A549 treated with dexamethasone at 1 μM for 4 hours (cell line): ENCODE data around the gene GJB5. TPM values are rescaled to one million over a fixed set of nuclear protein-coding genes. Genes with fewer than 3 reads are reported as not detected.

ENCODE experiments used
- total RNA-seq: library from RNA; stranded (reverse); fragments of 200-300 nt; extraction: Qiagen RNA extraction; gene quantifications from 5 replicates; pipeline ENCODE4 v1.2.3, GENCODE V29; 2022

The GJB5 gene
- total RNA-seq = 0.06 to 0.25 TPM (median 0.11 TPM) in 4 of 5 replicates, not detected in the other

DNA sequence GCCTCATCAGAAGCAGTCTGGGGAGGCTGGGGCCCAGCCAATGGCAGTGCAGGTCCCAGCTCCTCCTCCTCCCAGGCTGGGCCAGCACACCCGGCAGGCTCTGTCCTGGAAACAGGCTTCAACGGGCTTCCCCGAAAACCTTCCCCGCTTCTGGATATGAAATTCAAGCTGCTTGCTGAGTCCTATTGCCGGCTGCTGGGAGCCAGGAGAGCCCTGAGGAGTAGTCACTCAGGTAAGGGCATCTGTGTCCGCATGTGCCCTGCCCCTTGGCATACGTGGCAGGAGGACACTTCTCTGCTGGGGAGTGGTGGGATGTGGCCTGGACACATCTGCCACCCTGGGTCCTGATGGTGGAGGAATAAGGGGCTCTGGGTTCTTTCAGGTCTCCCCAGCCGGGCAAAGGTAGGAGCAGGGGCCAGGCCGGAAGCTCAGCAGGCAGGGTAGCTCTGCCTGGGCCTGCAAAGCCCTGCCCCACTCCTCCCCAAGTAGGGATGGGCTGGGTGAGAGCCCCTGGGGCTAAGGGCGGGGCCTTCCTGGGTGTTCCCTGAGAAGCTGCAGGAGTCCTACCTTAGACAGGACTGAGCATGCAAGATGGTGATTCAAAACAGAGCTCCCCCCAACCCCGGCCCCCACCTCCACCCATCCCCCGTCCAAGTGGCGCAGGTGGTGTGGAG lies at the start of gene GJB5:
GJB5 (plus strand) TSS at position 84 of the 674 bp plus-strand sequence. CDS start 2,284 bp downstream, outside the sequence.

GRCh38 chr1:34759503-34760357 lies 4.9 kb downstream of the GJB5 start, which contains the start of gene GJB4:
Gene GJB4 (plus strand): TSS chr1:34759740. CDS start chr1:34761255, 1,515 bp downstream.

GRCh38 chr1:34781071-34781843 lies 26.4 kb downstream of the GJB5 start, which contains the start of gene GJB3:
Gene GJB3 (plus strand): TSS chr1:34781214. CDS start chr1:34784763, 3,549 bp downstream.

GRCh38 chr1:34792868-34793727 lies 38.3 kb downstream of the GJB5 start, which contains the start of gene GJA4:
Gene GJA4 (plus strand): TSS chr1:34792999. CDS start chr1:34794214, 1,215 bp downstream.

Other genes with a start within 250 kb of the GJB5 start
- gene GJB4, start 4.7 kb downstream of the GJB5 start, total RNA-seq = 0.06 to 0.13 TPM (median 0.11 TPM) in 5 replicates
- 10.9 to 20.9 TPM (median 15.7 TPM) in 5 replicates for gene GJB3, start 26.2 kb downstream of the GJB5 start, total RNA-seq
- 0.07 TPM in 1 of 5 replicates, not detected in the others for gene GJA4, start 38.0 kb downstream of the GJB5 start, total RNA-seq
- gene SMIM12, start 104.7 kb downstream of the GJB5 start, total RNA-seq = 50.4 to 61.5 TPM (median 58.0 TPM) in 5 replicates
- gene DLGAP3, start 174.6 kb downstream of the GJB5 start, total RNA-seq = 0.15 to 0.38 TPM (median 0.21 TPM) in 5 replicates
- 10.8 to 15.8 TPM (median 12.2 TPM) in 5 replicates for gene TMEM35B, start 230.3 kb downstream of the GJB5 start, total RNA-seq